TTC549 (cell line): Measurements from ENCODE around the gene TLX3.
"Not testable (repeated sequence)": the region's sequence is repeated elsewhere in the genome, so short reads cannot be mapped to it uniquely, and the experiment has no call there.

Experiments used
- FAIRE-seq: peaks from 2 replicates; lab custom pipeline; 2012; peaks lifted over from hg19 to GRCh38; lab: Jason Lieb, UNC

TLX3 gene

GRCh38 chr5:171308453-171309275 is at the start of gene TLX3:
TSS of gene TLX3 (plus strand) at chr5:171309248. CDS start at chr5:171309366, 118 bp downstream.
- FAIRE-seq, result no peak

GRCh38 chr5:171261361-171261760 is 47.7 kb upstream of the TLX3 start:
- no peak for FAIRE-seq

GRCh38 chr5:171261904-171262303 is 47.1 kb upstream of the TLX3 start:
- FAIRE-seq, result no peak

GRCh38 chr5:171263181-171263580 is 45.9 kb upstream of the TLX3 start:
- no peak for FAIRE-seq

GRCh38 chr5:171264843-171265242 is 44.2 kb upstream of the TLX3 start:
- FAIRE-seq, result no peak

GRCh38 chr5:171268700-171269620 is 40.1 kb upstream of the TLX3 start:
- no peak for FAIRE-seq

- FAIRE-seq, result no peak
Measured at GRCh38 chr5:171269717-171270116, 39.3 kb upstream of the TLX3 start.

- no peak for FAIRE-seq
Measured at GRCh38 chr5:171270136-171270535, 38.9 kb upstream of the TLX3 start.

- no peak for FAIRE-seq
Measured at GRCh38 chr5:171271798-171272197, 37.2 kb upstream of the TLX3 start.

- FAIRE-seq, result no peak
Measured at GRCh38 chr5:171272996-171273970, 35.8 kb upstream of the TLX3 start.

GRCh38 chr5:171275841-171276544 is 33.1 kb upstream of the TLX3 start:
- FAIRE-seq, result no peak

GRCh38 chr5:171283753-171284152 is 25.3 kb upstream of the TLX3 start:
- no peak for FAIRE-seq

- no peak for FAIRE-seq
Measured at GRCh38 chr5:171285465-171285864, 23.6 kb upstream of the TLX3 start.

GRCh38 chr5:171288066-171288465 is 21.0 kb upstream of the TLX3 start:
- FAIRE-seq, result no peak

- no peak for FAIRE-seq
Measured at GRCh38 chr5:171291371-171291770, 17.7 kb upstream of the TLX3 start.

- no peak for FAIRE-seq
Measured at GRCh38 chr5:171295299-171295698, 13.7 kb upstream of the TLX3 start.

GRCh38 chr5:171295801-171296200 is 13.2 kb upstream of the TLX3 start:
- no peak for FAIRE-seq

GRCh38 chr5:171297941-171298340 is 11.1 kb upstream of the TLX3 start:
- FAIRE-seq, result not testable (repeated sequence)

- FAIRE-seq, result no peak
Measured at GRCh38 chr5:171299228-171299627, 9.8 kb upstream of the TLX3 start.

GRCh38 chr5:171299851-171300250 is 9.2 kb upstream of the TLX3 start:
- FAIRE-seq, result no peak

GRCh38 chr5:171300358-171300757 is 8.7 kb upstream of the TLX3 start:
- FAIRE-seq, result no peak
